Upper lobe of right lung (tissue), 1 donor: Measurements from ENCODE around the gene PTGES2. TPM values are rescaled to one million over a fixed set of nuclear protein-coding genes. Genes with fewer than 3 reads are reported as not detected.
"Not testable (repeated sequence)": the region's sequence is repeated elsewhere in the genome, so short reads cannot be mapped to it uniquely, and the experiment has no call there.

Experiments
- ATAC-seq: fragments of 200-7000 bp; cut with Tn5 transposase; one replicate; pipeline ENCODE4 v1.9.1; 2020; ENCODE audit warnings: mild to moderate bottlenecking, moderate library complexity
- DNase-seq: peaks from one replicate; pipeline ENCODE4 v3.0.0-alpha.2; 2020
- H3K27ac ChIP-seq: fragments of 200-600 bp; one replicate; pipeline ENCODE4 v1.8.0; 2022
- H3K27me3 ChIP-seq: fragments of 200-600 bp; one replicate; pipeline ENCODE4 v1.8.0; 2022; ENCODE audit warnings: mild to moderate bottlenecking
- H3K36me3 ChIP-seq: fragments of 200-600 bp; one replicate; pipeline ENCODE4 v1.8.0; 2022
- H3K4me1 ChIP-seq: fragments of 200-600 bp; one replicate; pipeline ENCODE4 v1.8.0; 2022
- H3K4me3 ChIP-seq: fragments of 200-600 bp; one replicate; pipeline ENCODE4 v1.8.0; 2022; ENCODE audit warnings: mild to moderate bottlenecking
- H3K9me3 ChIP-seq: fragments of 200-600 bp; one replicate; pipeline ENCODE4 v1.8.0; 2022
- CTCF ChIP-seq: fragments of 200-600 bp; IDR thresholded peaks from one replicate; pipeline ENCODE4 v1.8.0; 2022; ENCODE audit warnings: antibody characterized with exemption
- intact Hi-C: fragments of 100-400 bp; cut with DNase I; formaldehyde crosslinking; loops from one replicate; pipeline ENCODE4 v1.11.0; 2022
- total RNA-seq: library from RNA; stranded (reverse); fragmentation: NEBNext Ultra II Directional; extraction: Animal tissue kit (Norgen Biotek cat#: 25700); gene quantifications from one replicate; pipeline ENCODE4 v1.2.1, GENCODE V29; 2021
- donor health status: DM: no; HTN: yes; CAD: no; lungs with severe emphysema.

Gene PTGES2
- total RNA-seq, 1 donor from 2014 or later = 35.1 TPM

GRCh38 chr9:128136816-128137793 is 9.6 kb upstream of the PTGES2 start:
- H3K27me3 ChIP-seq = no peaks in the 10 kb centered on the region
- ATAC-seq (peak; percentile 9), DNase-seq (no peak)
- H3K36me3 ChIP-seq = no peaks in the 10 kb centered on the region
- no peak overlapping the region for H3K27ac ChIP-seq
- TF ChIP-seq CTCF = no peak
- intact Hi-C loops = no loop called here
- H3K9me3 ChIP-seq = no peaks in the 10 kb centered on the region
- no peak overlapping the region for H3K4me3 ChIP-seq
- H3K4me1 ChIP-seq = no peaks in the 10 kb centered on the region

- H3K27ac ChIP-seq, H3K36me3 ChIP-seq, H3K4me3 ChIP-seq, H3K27me3 ChIP-seq, H3K9me3 ChIP-seq, H3K4me1 ChIP-seq, DNase-seq, ATAC-seq, intact Hi-C loops: not testable (repeated sequence)
Measured at GRCh38 chr9:128135561-128135960, 8.0 kb upstream of the PTGES2 start.

DNA sequence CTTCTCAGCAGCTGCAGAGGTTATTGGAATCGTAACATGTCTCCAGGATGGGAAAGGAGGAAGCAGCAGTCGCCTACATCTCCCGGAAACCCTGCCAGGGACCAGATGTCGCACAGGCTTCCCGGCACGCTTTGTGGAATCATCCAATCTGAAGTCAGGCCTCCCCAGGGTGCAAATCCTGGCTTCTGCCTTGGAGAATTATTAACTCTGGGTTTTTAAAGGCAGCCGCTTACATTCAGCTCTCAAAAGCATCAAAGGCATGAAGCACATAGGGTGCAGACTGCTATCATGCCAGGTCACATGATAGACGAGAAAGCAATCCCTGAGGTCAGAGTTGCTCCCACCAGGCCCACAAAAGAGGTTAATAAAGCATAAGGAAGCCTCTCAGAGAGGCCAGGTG is 4.6 kb upstream of the PTGES2 start:
- intact Hi-C loops, H3K27me3 ChIP-seq, H3K4me3 ChIP-seq, H3K9me3 ChIP-seq, H3K4me1 ChIP-seq, H3K27ac ChIP-seq, H3K36me3 ChIP-seq, ATAC-seq, DNase-seq: not testable (repeated sequence)

GRCh38 chr9:128131346-128131745 is 3.8 kb upstream of the PTGES2 start:
- H3K27ac ChIP-seq, H3K36me3 ChIP-seq, DNase-seq, H3K27me3 ChIP-seq, H3K4me3 ChIP-seq, intact Hi-C loops, ATAC-seq, H3K9me3 ChIP-seq: not testable (repeated sequence)
- peaks cover 13% of the 10 kb centered on the region for H3K4me1 ChIP-seq

- H3K36me3 ChIP-seq, ATAC-seq, H3K27me3 ChIP-seq, H3K4me3 ChIP-seq, intact Hi-C loops, H3K9me3 ChIP-seq, H3K27ac ChIP-seq, DNase-seq: not testable (repeated sequence)
- H3K4me1 ChIP-seq = peaks cover 20% of the 10 kb centered on the region
Measured at GRCh38 chr9:128130651-128131050, 3.1 kb upstream of the PTGES2 start.

GRCh38 chr9:128129976-128130590 is 2.6 kb upstream of the PTGES2 start:
- TF ChIP-seq CTCF = peak; percentile 52
- intact Hi-C loops, H3K36me3 ChIP-seq, H3K27me3 ChIP-seq, H3K9me3 ChIP-seq, H3K27ac ChIP-seq, H3K4me3 ChIP-seq, DNase-seq, ATAC-seq: not testable (repeated sequence)
- H3K4me1 ChIP-seq = peaks cover 23% of the 10 kb centered on the region

- Histone ChIP-seq H3K27me3 (no peaks in the 10 kb centered on the region), H3K27ac (peak overlapping the region; percentile 98), H3K9me3 (no peaks in the 10 kb centered on the region), H3K4me3 (peak overlapping the region; percentile 88), H3K4me1 (peaks cover 23% of the 10 kb centered on the region), H3K36me3 (peaks cover 3% of the 10 kb centered on the region)
- intact Hi-C loops = no loop called here
- ATAC-seq (no peak), DNase-seq (no peak)
- no peak for TF ChIP-seq CTCF
Measured at GRCh38 chr9:128128836-128129590, 1.5 kb upstream of the PTGES2 start.
